KOPT-K1 (cell line): ENCODE measurements around the gene ADGRG6.

Experiments
- H3K27ac ChIP-seq: fragments of 200-600 bp; sonication (generic); 2 replicates; pipeline ENCODE4 v1.5.1; 2016; ENCODE audit warnings: antibody characterized with exemption, mild to moderate bottlenecking, low read depth, low read length; ENCODE audit not compliant: poor library complexity, severe bottlenecking
- H3K36me3 ChIP-seq: fragments of 200-600 bp; sonication (generic); 2 replicates; pipeline ENCODE4 v1.5.1; 2017; ENCODE audit warnings: antibody characterized with exemption, mild to moderate bottlenecking, low read length, moderate library complexity; ENCODE audit not compliant: insufficient read depth
- H3K9me3 ChIP-seq: fragments of 200-600 bp; sonication (generic); 2 replicates; pipeline ENCODE4 v1.5.1; 2017; ENCODE audit warnings: antibody characterized with exemption, low read length, mild to moderate bottlenecking; ENCODE audit not compliant: insufficient read depth, poor library complexity, severe bottlenecking

The ADGRG6 gene

DNA sequence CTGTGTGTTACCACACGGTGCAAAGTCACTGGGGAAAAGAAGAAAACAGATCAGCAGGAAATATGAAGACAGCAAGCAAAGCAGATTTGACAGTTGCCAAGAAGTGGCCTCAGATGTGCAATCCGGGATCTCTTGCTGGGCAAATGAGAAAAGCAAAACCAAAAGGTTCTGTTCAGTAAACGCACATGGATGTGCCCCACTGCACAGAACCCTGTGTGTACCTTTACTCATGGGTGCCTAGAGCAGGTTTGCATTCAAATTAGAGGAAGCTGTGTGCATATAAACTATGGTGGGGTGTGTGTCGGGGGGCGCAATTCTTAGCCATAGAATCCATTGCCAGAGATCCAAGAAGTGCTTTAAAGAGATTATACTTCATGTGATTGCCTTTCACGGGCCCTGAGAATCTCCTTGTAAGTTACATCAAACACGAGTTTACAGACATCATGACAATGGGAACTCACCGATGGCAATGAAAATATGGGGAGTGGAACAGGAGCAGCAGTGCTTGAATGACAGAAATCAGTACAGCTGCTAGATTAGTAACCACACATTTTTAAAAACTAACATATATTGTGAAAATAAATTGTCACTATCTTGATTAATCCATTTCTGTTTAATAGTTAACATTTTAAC, 154.3 kb downstream of the ADGRG6 start:
- Histone ChIP-seq H3K27ac (no peak overlapping the region), H3K9me3 (no peaks in the 10 kb centered on the region), H3K36me3 (no peaks in the 10 kb centered on the region)

GRCh38 chr6:142457638-142458406, 156.0 kb downstream of the ADGRG6 start:
- Histone ChIP-seq H3K9me3 (peaks cover 14% of the 10 kb centered on the region), H3K27ac (no peak overlapping the region), H3K36me3 (no peaks in the 10 kb centered on the region)

GRCh38 chr6:142458836-142459235, 157.0 kb downstream of the ADGRG6 start:
- H3K27ac ChIP-seq = no peak overlapping the region
- H3K9me3 ChIP-seq = peaks cover 15% of the 10 kb centered on the region
- no peaks in the 10 kb centered on the region for H3K36me3 ChIP-seq

DNA sequence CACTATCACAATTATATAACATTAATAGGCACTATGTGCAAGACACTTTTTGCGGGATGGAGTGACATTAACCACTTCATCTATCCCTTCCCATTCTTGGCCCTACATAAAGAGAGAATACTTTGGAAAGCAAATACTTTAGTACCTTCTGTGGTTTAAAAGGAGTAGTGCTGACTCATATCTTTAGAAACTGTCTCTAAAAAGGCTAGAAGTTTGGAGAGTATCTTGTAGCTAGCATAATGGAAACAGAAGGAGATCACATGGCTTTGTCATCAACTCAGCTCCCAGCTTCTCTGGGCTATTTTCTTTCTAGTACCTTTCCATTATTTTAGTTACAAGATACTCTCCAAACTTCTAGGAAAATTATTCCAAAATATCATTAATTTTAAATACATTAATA, 157.5 kb downstream of the ADGRG6 start:
- H3K27ac ChIP-seq = no peak overlapping the region
- H3K9me3 ChIP-seq = peaks cover 15% of the 10 kb centered on the region

GRCh38 chr6:142462260-142462659, 160.5 kb downstream of the ADGRG6 start:
- Histone ChIP-seq H3K36me3 (no peaks in the 10 kb centered on the region), H3K27ac (no peak overlapping the region), H3K9me3 (peaks cover 15% of the 10 kb centered on the region)

More for the DNA sequence above, 157.5 kb downstream of the ADGRG6 start:
- no peaks in the 10 kb centered on the region for H3K36me3 ChIP-seq

- H3K36me3 ChIP-seq = no peaks in the 10 kb centered on the region
- H3K9me3 ChIP-seq = peaks cover 20% of the 10 kb centered on the region
- H3K27ac ChIP-seq = no peak overlapping the region
These were observed 162.2 kb downstream of the ADGRG6 start for GRCh38 chr6:142463988-142464387.

- no peak overlapping the region for H3K27ac ChIP-seq
- peaks cover 6% of the 10 kb centered on the region for H3K9me3 ChIP-seq
- H3K36me3 ChIP-seq = no peaks in the 10 kb centered on the region
These were observed 167.4 kb downstream of the ADGRG6 start for GRCh38 chr6:142469220-142469619.

DNA sequence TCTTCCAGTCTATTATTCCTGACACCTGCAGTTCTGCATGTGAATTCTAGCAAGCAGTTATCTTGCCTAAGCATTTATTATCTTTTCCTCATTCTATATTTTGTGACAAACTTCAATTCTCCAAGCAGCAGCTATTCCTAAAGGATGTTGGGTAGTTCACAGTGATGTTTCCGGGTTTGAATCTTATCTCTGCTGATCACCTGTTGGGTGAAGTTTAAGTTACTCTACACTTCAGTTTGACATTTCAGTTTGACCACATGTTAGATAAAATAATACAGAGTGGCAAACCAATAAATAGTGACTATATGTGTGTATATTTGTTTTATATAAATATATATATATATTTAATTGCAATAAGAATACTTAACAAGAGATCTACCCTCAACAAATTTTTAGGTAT, 168.6 kb downstream of the ADGRG6 start:
- H3K27ac ChIP-seq = no peak overlapping the region
- H3K9me3 ChIP-seq = peaks cover 6% of the 10 kb centered on the region
- H3K36me3 ChIP-seq = no peaks in the 10 kb centered on the region

DNA sequence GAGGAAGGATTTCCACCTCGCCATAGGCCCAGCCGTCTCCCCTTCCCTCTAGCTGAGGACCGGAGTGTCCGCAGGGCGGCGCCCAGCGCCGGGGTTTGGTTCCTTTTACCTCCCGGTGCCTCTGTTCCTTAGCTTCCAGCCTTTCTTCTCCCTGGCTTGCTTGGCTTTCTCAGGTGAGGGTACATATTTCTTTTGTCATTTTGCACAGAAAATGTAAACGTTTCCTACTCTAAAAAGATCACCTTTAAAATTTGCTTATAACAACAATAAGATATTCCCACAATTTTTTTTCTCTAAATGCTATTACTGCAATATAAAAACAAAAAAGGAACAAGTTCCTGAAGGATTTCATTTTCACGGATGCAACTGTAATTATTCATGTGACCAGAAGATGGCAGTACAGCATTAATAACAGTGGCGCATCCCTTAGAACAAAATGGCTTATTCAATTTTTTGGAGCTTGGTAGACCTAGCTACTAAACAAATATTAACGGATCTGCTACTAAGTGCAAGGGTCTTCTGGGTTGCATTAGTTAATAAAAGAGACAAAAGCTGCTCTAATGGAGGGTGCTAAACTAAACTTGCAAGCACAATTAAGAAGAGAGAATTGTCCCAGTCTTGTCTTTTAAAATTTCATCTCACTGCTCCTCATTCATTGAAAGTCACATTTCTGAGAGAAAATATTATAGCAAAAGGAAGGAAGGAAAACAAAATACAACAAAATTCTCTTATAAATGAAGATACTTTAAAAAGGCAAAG, 172.9 kb downstream of the ADGRG6 start:
- Histone ChIP-seq H3K9me3 (no peaks in the 10 kb centered on the region), H3K36me3 (no peaks in the 10 kb centered on the region), H3K27ac (no peak overlapping the region)

DNA sequence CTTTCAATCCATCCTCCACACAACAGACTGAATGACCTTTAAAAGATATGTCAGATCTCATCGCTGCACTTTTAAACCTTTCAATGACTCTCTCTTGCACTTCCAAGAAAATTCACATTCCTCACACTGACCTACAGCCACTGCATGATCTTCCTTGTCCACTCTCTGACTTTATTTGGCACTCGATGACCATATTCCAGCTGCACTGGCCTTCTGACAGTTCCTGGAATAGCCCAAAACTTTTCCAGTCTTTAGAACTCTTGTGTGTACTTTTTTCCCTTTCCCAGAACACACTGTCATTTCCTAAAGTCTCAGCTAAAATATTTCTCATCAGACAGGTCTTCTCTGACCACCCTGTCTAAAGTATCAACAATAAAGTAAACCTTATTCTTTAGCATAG, 174.6 kb downstream of the ADGRG6 start:
- no peaks in the 10 kb centered on the region for H3K36me3 ChIP-seq
- no peaks in the 10 kb centered on the region for H3K9me3 ChIP-seq
- H3K27ac ChIP-seq = no peak overlapping the region

- Histone ChIP-seq H3K27ac (no peak overlapping the region), H3K36me3 (no peaks in the 10 kb centered on the region), H3K9me3 (no peaks in the 10 kb centered on the region)
These were observed 176.3 kb downstream of the ADGRG6 start for GRCh38 chr6:142478117-142478516.

GRCh38 chr6:142481466-142481865, 179.7 kb downstream of the ADGRG6 start:
- Histone ChIP-seq H3K36me3 (no peaks in the 10 kb centered on the region), H3K9me3 (no peaks in the 10 kb centered on the region)

DNA sequence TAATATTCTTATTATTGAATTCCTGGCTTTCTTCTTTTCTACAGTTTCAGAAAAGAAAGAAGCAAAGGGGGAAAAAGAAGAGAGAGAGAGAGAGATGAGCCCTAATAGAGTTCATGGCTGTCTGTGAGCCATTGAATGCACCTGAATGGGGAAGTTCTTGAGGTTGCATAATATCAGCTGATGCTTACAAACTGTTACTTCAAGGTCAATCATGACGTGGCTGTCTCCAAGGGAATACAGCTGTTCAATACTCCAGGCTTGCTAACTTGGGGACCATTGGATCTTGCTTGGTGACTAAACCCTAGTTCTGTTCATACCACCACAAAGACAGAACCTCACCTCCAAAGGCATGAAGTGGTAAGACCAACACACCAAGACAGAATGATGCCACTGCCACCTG, 180.4 kb downstream of the ADGRG6 start:
- Histone ChIP-seq H3K27ac (no peak overlapping the region), H3K36me3 (no peaks in the 10 kb centered on the region), H3K9me3 (no peaks in the 10 kb centered on the region)

More at GRCh38 chr6:142481466-142481865, 179.7 kb downstream of the ADGRG6 start:
- H3K27ac ChIP-seq = no peak overlapping the region

DNA sequence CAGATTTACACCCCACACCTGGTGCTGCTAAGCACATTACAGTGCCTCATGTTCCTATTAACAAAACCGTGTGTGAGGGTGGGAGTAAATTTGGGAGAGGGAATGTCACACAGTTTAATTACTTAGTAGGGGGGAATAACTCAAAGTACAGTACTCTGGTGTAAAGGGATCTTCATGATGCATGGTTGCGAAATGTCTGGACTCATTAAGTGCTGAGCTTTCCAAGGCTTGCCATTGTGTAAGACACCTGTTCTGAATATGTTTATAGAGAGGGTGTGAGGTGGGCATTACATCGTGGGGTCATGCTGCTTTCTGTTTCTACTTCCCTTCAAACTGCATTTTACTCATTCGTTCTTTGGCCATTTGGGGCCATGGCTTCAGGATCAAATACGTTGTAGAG, 181.2 kb downstream of the ADGRG6 start:
- Histone ChIP-seq H3K9me3 (no peaks in the 10 kb centered on the region), H3K27ac (no peak overlapping the region), H3K36me3 (no peaks in the 10 kb centered on the region)

DNA sequence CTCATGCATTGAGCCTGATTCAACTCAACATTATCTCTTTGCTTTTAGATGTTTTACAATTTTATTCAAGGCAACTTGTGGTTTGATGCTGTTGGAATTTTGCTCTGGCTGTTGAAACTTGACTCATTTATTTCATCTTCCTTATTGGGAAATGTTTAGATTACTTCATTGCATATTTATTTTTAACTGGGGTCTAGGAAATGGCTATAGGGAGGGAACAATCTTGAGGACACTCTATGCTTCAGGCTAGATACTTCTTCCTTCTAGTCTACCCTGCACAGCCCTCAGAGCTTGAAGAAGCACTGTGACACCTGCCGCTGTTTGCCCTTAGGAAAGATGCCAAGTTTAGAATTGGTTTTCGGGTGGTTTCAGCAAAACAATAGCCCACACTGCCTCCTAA, 183.4 kb downstream of the ADGRG6 start:
- H3K27ac ChIP-seq = no peak overlapping the region
- H3K36me3 ChIP-seq = no peaks in the 10 kb centered on the region
- no peaks in the 10 kb centered on the region for H3K9me3 ChIP-seq
